Smooth muscle cell (in vitro differentiated cells): ENCODE data around the gene TANGO6. TPM values are rescaled to one million over a fixed set of nuclear protein-coding genes. Genes with fewer than 3 reads are reported as not detected.

ENCODE experiments used
- DNase-seq: peaks from one replicate; lab custom pipeline; 2025; ENCODE audit not compliant: unreplicated experiment; lab: John Stamatoyannopoulos, UW
- H2AFZ ChIP-seq: fragments of 200-600 bp; sonication (generic); 2 replicates; pipeline ENCODE4 v1.6.0; 2016; ENCODE audit warnings: antibody characterized with exemption, low read depth, mild to moderate bottlenecking
- H3F3A ChIP-seq: fragments of 200-600 bp; sonication (generic); 2 replicates; pipeline ENCODE4 v1.6.0; 2017; ENCODE audit warnings: antibody characterized with exemption, low read depth
- H3K27ac ChIP-seq: fragments of 200-600 bp; sonication (generic); 2 replicates; pipeline ENCODE4 v1.5.1; 2016; ENCODE audit warnings: low read depth, mild to moderate bottlenecking
- H3K27me3 ChIP-seq: fragments of 200-600 bp; sonication (generic); 2 replicates; pipeline ENCODE4 v1.6.1; 2016; ENCODE audit warnings: low read depth, mild to moderate bottlenecking
- H3K36me3 ChIP-seq: fragments of 200-600 bp; sonication (generic); 2 replicates; pipeline ENCODE4 v1.5.1; 2016; ENCODE audit warnings: low read depth
- H3K4me1 ChIP-seq: fragments of 200-600 bp; sonication (generic); 2 replicates; pipeline ENCODE4 v1.5.1; 2016; ENCODE audit warnings: low read depth
- H3K4me2 ChIP-seq: fragments of 200-600 bp; sonication (generic); 2 replicates; pipeline ENCODE4 v1.6.0; 2016; ENCODE audit warnings: mild to moderate bottlenecking
- H3K4me3 ChIP-seq: fragments of 200-600 bp; sonication (generic); 2 replicates; pipeline ENCODE4 v1.5.1; 2016; ENCODE audit warnings: mild to moderate bottlenecking
- H3K79me2 ChIP-seq: fragments of 200-600 bp; sonication (generic); 2 replicates; pipeline ENCODE4 v1.6.0; 2016; ENCODE audit warnings: low read depth, mild to moderate bottlenecking
- H3K9ac ChIP-seq: fragments of 200-600 bp; sonication (generic); 2 replicates; pipeline ENCODE4 v1.6.0; 2016; ENCODE audit warnings: low read depth
- H3K9me3 ChIP-seq: fragments of 200-600 bp; sonication (generic); replicated peaks from 2 replicates; pipeline ENCODE4 v1.5.1; 2016; ENCODE audit warnings: low read depth
- H4K20me1 ChIP-seq: fragments of 200-600 bp; sonication (generic); 2 replicates; pipeline ENCODE4 v1.6.0; 2016; ENCODE audit warnings: low read depth
- CTCF ChIP-seq: fragments of 200-600 bp; sonication (generic); IDR thresholded peaks from 2 replicates; pipeline ENCODE4 v1.5.1; 2017; ENCODE audit warnings: borderline replicate concordance, mild to moderate bottlenecking, antibody characterized with exemption; ENCODE audit not compliant: insufficient read depth, poor library complexity, severe bottlenecking
- WGBS: methylation state at CpG from one replicate; pipeline ENCODE4 v1.1.7; 2016; ENCODE audit warnings: low lambda C conversion rate; 5-methylcytosine and 5-hydroxymethylcytosine counted together
- polyA plus RNA-seq: library from polyadenylated mRNA; unstranded; fragments of >200 nt; fragmentation: Nextera tagmentation; extraction: Ambion mirVana; gene quantifications from 2 replicates; pipeline ENCODE4 v1.2.1, GENCODE V29; 2016
- total RNA-seq: library from RNA; depleted of rRNA; stranded (reverse); fragments of >200 nt; gene quantifications from 2 replicates; pipeline ENCODE4 v1.2.3, GENCODE V29; 2014

Gene TANGO6
- 4.5 and 11.2 TPM in 2 replicates for total RNA-seq
- 2.7 and 5.2 TPM in 2 replicates for polyA plus RNA-seq

GRCh38 chr16:68843482-68844210 is at the start of gene TANGO6:
TANGO6 (plus strand) TSS chr16:68843531; CDS start chr16:68843618, 87 bp downstream.
- H3K79me2 ChIP-seq = peaks cover 3% of the 10 kb centered on the region
- peak within 1 kb of the TSS; percentile 86 for H3K4me2 ChIP-seq
- H3K36me3 ChIP-seq = no peaks in the 10 kb centered on the region
- no peaks in the 10 kb centered on the region for H4K20me1 ChIP-seq
- WGBS = 1% methylated on average over 55 of the region's 55 CpGs
- H3K4me3 ChIP-seq = peak within 1 kb of the TSS; percentile 73
- peak within 1 kb of the TSS; percentile 41 for H3K27ac ChIP-seq
- peak; percentile 25 for TF ChIP-seq CTCF
- peak within 1 kb of the TSS; percentile 95 for H2AFZ ChIP-seq
- peak within 1 kb of the TSS; percentile 68 for H3K9ac ChIP-seq
- peak; percentile 70 for DNase-seq
- no peaks in the 10 kb centered on the region for H3F3A ChIP-seq
- H3K27me3 ChIP-seq = no peaks in the 10 kb centered on the region
- H3K9me3 ChIP-seq = no peaks in the 10 kb centered on the region
- H3K4me1 ChIP-seq = no peaks in the 10 kb centered on the region

GRCh38 chr16:68798398-68798797 is 44.9 kb upstream of the TANGO6 start:
- Histone ChIP-seq H3K79me2 (no peaks in the 10 kb centered on the region), H3K9me3 (no peaks in the 10 kb centered on the region), H3K9ac (no peak overlapping the region), H2AFZ (no peak overlapping the region), H3K27ac (no peak overlapping the region), H3K36me3 (no peaks in the 10 kb centered on the region), H3K4me3 (no peak overlapping the region), H3K4me2 (no peak overlapping the region), H3K27me3 (no peaks in the 10 kb centered on the region), H4K20me1 (peaks cover 2% of the 10 kb centered on the region), H3K4me1 (peaks cover 4% of the 10 kb centered on the region), H3F3A (peaks cover 11% of the 10 kb centered on the region)
- no peak for TF ChIP-seq CTCF
- 71% methylated on average over 2 of the region's 2 CpGs for WGBS
- DNase-seq = no peak

- no peak overlapping the region for H3K4me2 ChIP-seq
- H3K79me2 ChIP-seq = no peaks in the 10 kb centered on the region
- no peaks in the 10 kb centered on the region for H3K9me3 ChIP-seq
- H2AFZ ChIP-seq = peak overlapping the region; percentile 48
- peaks cover 4% of the 10 kb centered on the region for H3K4me1 ChIP-seq
- TF ChIP-seq CTCF = peak; percentile 72
- H3K27me3 ChIP-seq = no peaks in the 10 kb centered on the region
- WGBS = 17% methylated on average over 5 of the region's 5 CpGs
- H4K20me1 ChIP-seq = no peaks in the 10 kb centered on the region
- H3K4me3 ChIP-seq = no peak overlapping the region
- H3K27ac ChIP-seq = no peak overlapping the region
- peak; percentile 2 for DNase-seq
- no peaks in the 10 kb centered on the region for H3K36me3 ChIP-seq
- H3F3A ChIP-seq = peaks cover 3% of the 10 kb centered on the region
- H3K9ac ChIP-seq = no peak overlapping the region
These were observed 43.0 kb upstream of the TANGO6 start for GRCh38 chr16:68800257-68800875.
